Prostate gland (tissue), 2 donors: ENCODE data around the gene CFAP46.

Experiments
- POLR2A ChIP-seq: fragments of 450-650 bp; IDR thresholded peaks from one replicate; pipeline ENCODE4 v1.6.1; 2016; ENCODE audit warnings: antibody characterized with exemption, mild to moderate bottlenecking
- POLR2AphosphoS5 ChIP-seq: sonication (generic); formaldehyde crosslinking; IDR thresholded peaks from one replicate; pipeline ENCODE4 v1.6.1; 2017; ENCODE audit warnings: antibody characterized with exemption
- TF ChIP-seq, protein P1 (sequence below), 4 experiments: fragments of 200-600 bp in 2 of 4; fragments of 450-650 bp in 2 of 4; sonication (generic) in 2 of 4; IDR thresholded peaks; 1 replicate in 3 of 4; 2 replicates in 1 of 4; pipeline ENCODE4 v1.5.1; 2016 to 2019; ENCODE audit warnings: antibody characterized with exemption in 4 of 4, mild to moderate bottlenecking in 2 of 4, moderate library complexity in 2 of 4

DNA sequence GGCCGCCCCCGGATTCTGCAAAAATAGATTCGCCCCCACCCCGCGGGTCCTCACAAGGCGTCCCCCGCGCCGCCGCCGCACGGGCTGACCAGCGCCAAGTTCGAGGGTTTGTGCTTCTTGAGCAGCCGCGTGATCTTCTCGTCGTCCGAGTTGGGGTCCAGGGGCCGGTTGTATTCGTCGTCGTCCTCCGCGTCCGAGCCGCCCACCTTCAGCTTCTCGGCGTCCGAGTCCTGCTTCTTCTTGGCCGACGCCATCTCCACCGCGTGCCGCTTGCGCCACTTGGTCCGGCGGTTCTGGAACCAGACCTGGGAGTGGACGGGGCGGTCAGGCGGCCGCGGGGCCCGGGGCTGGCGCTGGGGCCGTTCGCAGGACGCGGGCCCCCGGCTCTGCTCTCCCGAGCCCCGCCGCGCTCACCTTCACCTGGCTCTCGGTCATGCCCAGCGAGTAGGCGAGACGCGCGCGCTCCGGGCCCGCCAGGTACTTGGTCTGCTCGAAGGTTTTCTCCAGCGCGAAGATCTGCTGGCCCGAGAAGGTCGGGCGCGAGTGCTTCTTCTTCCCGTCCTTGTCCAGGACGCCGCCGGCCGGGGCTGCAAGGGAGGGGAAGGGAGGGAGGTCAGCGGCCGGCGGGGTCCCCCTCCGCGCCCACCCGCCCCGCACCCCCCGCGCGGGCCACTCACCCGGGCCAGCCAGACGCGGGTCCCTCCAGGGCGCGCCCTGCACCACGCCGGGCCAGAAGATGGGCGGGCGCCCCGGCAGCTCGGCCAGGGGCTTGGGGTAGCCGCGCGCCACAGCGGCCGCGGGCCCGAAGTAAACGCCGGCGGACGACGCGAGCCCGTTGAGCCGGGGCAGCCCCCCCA lies 157.3 kb downstream of the CFAP46 start:
- TF ChIP-seq, protein P1, sequence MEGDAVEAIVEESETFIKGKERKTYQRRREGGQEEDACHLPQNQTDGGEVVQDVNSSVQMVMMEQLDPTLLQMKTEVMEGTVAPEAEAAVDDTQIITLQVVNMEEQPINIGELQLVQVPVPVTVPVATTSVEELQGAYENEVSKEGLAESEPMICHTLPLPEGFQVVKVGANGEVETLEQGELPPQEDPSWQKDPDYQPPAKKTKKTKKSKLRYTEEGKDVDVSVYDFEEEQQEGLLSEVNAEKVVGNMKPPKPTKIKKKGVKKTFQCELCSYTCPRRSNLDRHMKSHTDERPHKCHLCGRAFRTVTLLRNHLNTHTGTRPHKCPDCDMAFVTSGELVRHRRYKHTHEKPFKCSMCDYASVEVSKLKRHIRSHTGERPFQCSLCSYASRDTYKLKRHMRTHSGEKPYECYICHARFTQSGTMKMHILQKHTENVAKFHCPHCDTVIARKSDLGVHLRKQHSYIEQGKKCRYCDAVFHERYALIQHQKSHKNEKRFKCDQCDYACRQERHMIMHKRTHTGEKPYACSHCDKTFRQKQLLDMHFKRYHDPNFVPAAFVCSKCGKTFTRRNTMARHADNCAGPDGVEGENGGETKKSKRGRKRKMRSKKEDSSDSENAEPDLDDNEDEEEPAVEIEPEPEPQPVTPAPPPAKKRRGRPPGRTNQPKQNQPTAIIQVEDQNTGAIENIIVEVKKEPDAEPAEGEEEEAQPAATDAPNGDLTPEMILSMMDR (IDR thresholded peaks at IDR 0.05) = no peak
- no peak for TF ChIP-seq POLR2A
- no peak for TF ChIP-seq POLR2AphosphoS5
